DND-41 (cell line): ENCODE data around the gene TCF7L2.

Experiments used
- ATAC-seq: fragments of 200-7000 bp; cut with Tn5 transposase; 3 replicates; pipeline ENCODE4 v1.9.1; 2021; ENCODE audit warnings: low read depth; ENCODE audit not compliant: insufficient read depth
- DNase-seq: peaks from one replicate; pipeline ENCODE4 v3.0.0-alpha.2; 2020
- H2AFZ ChIP-seq: 2 replicates; pipeline ENCODE4 v1.6.0; 2012; ENCODE audit warnings: low read depth, low read length
- H3K27ac ChIP-seq: 2 replicates; pipeline ENCODE4 v1.5.1; 2012; ENCODE audit warnings: low read length, inconsistent platforms
- H3K27me3 ChIP-seq: fragments of 200-600 bp; sonication (generic); 2 replicates; pipeline ENCODE4 v1.6.0; 2012; ENCODE audit warnings: low read length, mild to moderate bottlenecking, inconsistent platforms; ENCODE audit not compliant: insufficient read depth, poor library complexity
- H3K36me3 ChIP-seq: 2 replicates; pipeline ENCODE4 v1.5.1; 2012; ENCODE audit warnings: low read length, inconsistent platforms; ENCODE audit not compliant: insufficient read depth
- H3K4me1 ChIP-seq: 2 replicates; pipeline ENCODE4 v1.5.1; 2012; ENCODE audit warnings: mild to moderate bottlenecking, low read length; ENCODE audit not compliant: insufficient read depth
- H3K4me2 ChIP-seq: 2 replicates; pipeline ENCODE4 v1.6.0; 2012; ENCODE audit warnings: mild to moderate bottlenecking, moderate library complexity, low read length, inconsistent platforms; ENCODE audit not compliant: insufficient read depth
- H3K4me3 ChIP-seq, 2 experiments: fragments of 200-600 bp in 1 of 2; shearing (Covaris generic) in 1 of 2; 2 replicates each; pipeline ENCODE4 v1.5.1; 2012 to 2016; ENCODE audit warnings: inconsistent platforms in 2 of 2, low read length in 2 of 2, mild to moderate bottlenecking in 2 of 2, low read depth in 1 of 2, moderate library complexity in 1 of 2
- H3K79me2 ChIP-seq: 2 replicates; pipeline ENCODE4 v1.6.0; 2012; ENCODE audit warnings: low read length, inconsistent platforms; ENCODE audit not compliant: insufficient read depth
- H3K9ac ChIP-seq: 2 replicates; pipeline ENCODE4 v1.6.0; 2012; ENCODE audit warnings: low read depth, mild to moderate bottlenecking, inconsistent platforms, low read length, moderate library complexity
- H3K9me3 ChIP-seq: 2 replicates; pipeline ENCODE4 v1.5.1; 2012; ENCODE audit warnings: low read length, moderate library complexity, mild to moderate bottlenecking, inconsistent platforms; ENCODE audit not compliant: insufficient read depth, severe bottlenecking
- H4K20me1 ChIP-seq: 2 replicates; pipeline ENCODE4 v1.6.0; 2012; ENCODE audit warnings: low read length; ENCODE audit not compliant: insufficient read depth
- CTCF ChIP-seq: IDR thresholded peaks from 2 replicates; pipeline ENCODE4 v1.5.1; 2012; ENCODE audit warnings: borderline replicate concordance, low read length, moderate library complexity, mild to moderate bottlenecking; ENCODE audit not compliant: poor library complexity, severe bottlenecking; ENCODE audit errors: extremely low read depth
- EZH2 ChIP-seq: IDR thresholded peaks from 3 replicates; pipeline ENCODE4 v1.6.1; 2012; ENCODE audit warnings: borderline replicate concordance, low read depth, mild to moderate bottlenecking, moderate library complexity, low read length, inconsistent platforms; ENCODE audit not compliant: severe bottlenecking

Gene TCF7L2

GRCh38 chr10:113159563-113159962 is 209.5 kb downstream of the TCF7L2 start:
- H3K4me3 ChIP-seq: no peak overlapping the region
- H3K27me3 ChIP-seq: no peaks in the 10 kb centered on the region
- no peak for ATAC-seq
- H3K4me2 ChIP-seq: no peak overlapping the region
- H4K20me1 ChIP-seq: 0 out of 2 replicates have a peak, but pooled peaks cover 4% of the 10 kb centered on the region
- no peak for TF ChIP-seq EZH2
- TF ChIP-seq CTCF: no peak
- no peaks in the 10 kb centered on the region for H3K4me1 ChIP-seq
- peaks cover 61% of the 10 kb centered on the region for H3K36me3 ChIP-seq
- H3K9ac ChIP-seq: no peak overlapping the region
- H3K9me3 ChIP-seq: no peaks in the 10 kb centered on the region
- no peak overlapping the region for H3K27ac ChIP-seq
- no peaks in the 10 kb centered on the region for H3K79me2 ChIP-seq
- DNase-seq: no peak
- H2AFZ ChIP-seq: no peak overlapping the region

- Histone ChIP-seq H2AFZ (no peak overlapping the region), H3K79me2 (no peaks in the 10 kb centered on the region), H3K4me2 (no peak overlapping the region), H3K4me1 (no peaks in the 10 kb centered on the region), H3K36me3 (peaks cover 51% of the 10 kb centered on the region), H3K27me3 (no peaks in the 10 kb centered on the region), H3K9ac (no peak overlapping the region), H3K9me3 (no peaks in the 10 kb centered on the region), H3K27ac (no peak overlapping the region), H3K4me3 (no peak overlapping the region), H4K20me1 (peaks cover 4% of the 10 kb centered on the region; the same call in 1 of the 2 replicates)
- TF ChIP-seq EZH2: no peak
- no peak for TF ChIP-seq CTCF
- DNase-seq: no peak
- no peak for ATAC-seq
Observed at GRCh38 chr10:113160641-113161040, 210.6 kb downstream of the TCF7L2 start.

- H3K4me3 ChIP-seq: no peak overlapping the region
- H3K9ac ChIP-seq: no peak overlapping the region
- H4K20me1 ChIP-seq: peaks cover 4% of the 10 kb centered on the region; the same call in 1 of the 2 replicates
- H3K36me3 ChIP-seq: peaks cover 48% of the 10 kb centered on the region
- no peaks in the 10 kb centered on the region for H3K4me1 ChIP-seq
- DNase-seq (no peak), ATAC-seq (no peak)
- TF ChIP-seq EZH2 (no peak), CTCF (no peak)
- H3K27ac ChIP-seq: no peak overlapping the region
- no peaks in the 10 kb centered on the region for H3K79me2 ChIP-seq
- no peaks in the 10 kb centered on the region for H3K27me3 ChIP-seq
- no peaks in the 10 kb centered on the region for H3K9me3 ChIP-seq
- no peak overlapping the region for H3K4me2 ChIP-seq
- H2AFZ ChIP-seq: no peak overlapping the region
Observed at GRCh38 chr10:113161066-113161465, 211.0 kb downstream of the TCF7L2 start.

DNA sequence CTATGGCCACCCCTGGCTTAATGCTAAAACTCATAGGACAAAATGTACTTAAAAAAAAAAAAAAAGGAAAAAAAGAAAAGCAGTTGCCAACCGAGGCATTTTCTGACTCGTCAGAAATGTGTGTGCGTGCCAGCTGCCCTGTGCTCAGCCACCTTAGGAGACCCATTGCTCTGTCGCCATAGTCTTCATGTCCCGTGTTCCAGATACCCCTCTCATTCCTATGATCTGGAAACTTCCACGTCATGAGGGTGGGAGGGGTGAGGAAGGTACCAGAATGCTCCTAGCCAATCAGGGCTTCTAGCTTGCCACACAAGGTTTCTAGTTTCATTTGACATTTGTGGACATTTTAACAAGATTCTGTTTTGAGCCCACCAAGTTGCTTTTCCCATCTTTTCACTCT is 212.9 kb downstream of the TCF7L2 start:
- no peak overlapping the region for H2AFZ ChIP-seq

More for the DNA sequence above, 212.9 kb downstream of the TCF7L2 start:
- no peak for TF ChIP-seq CTCF
- TF ChIP-seq EZH2: no peak
- Histone ChIP-seq H3K4me2 (no peak overlapping the region), H3K9me3 (no peaks in the 10 kb centered on the region), H3K27me3 (no peaks in the 10 kb centered on the region), H4K20me1 (peaks cover 4% of the 10 kb centered on the region; the same call in 1 of the 2 replicates), H3K36me3 (peaks cover 38% of the 10 kb centered on the region), H3K9ac (no peak overlapping the region), H3K4me1 (no peaks in the 10 kb centered on the region), H3K27ac (no peak overlapping the region), H3K79me2 (no peaks in the 10 kb centered on the region), H3K4me3 (no peak overlapping the region)
- ATAC-seq (no peak), DNase-seq (no peak)
